ENCODE results near the gene MRPL40. TPM values are rescaled to one million over a fixed set of nuclear protein-coding genes. Genes with fewer than 3 reads are reported as not detected.

MRPL40 gene
- 41.5 to 55.9 TPM (median 46.7 TPM) in 5 replicates for total RNA-seq (2022; extraction: Qiagen RNA extraction; ENCODE audit: low read depth)

GRCh38 chr22:19432133-19432851, at the start of gene MRPL40:
MRPL40 (plus strand) TSS chr22:19432545; CDS start chr22:19432555, 10 bp downstream.

DNA sequence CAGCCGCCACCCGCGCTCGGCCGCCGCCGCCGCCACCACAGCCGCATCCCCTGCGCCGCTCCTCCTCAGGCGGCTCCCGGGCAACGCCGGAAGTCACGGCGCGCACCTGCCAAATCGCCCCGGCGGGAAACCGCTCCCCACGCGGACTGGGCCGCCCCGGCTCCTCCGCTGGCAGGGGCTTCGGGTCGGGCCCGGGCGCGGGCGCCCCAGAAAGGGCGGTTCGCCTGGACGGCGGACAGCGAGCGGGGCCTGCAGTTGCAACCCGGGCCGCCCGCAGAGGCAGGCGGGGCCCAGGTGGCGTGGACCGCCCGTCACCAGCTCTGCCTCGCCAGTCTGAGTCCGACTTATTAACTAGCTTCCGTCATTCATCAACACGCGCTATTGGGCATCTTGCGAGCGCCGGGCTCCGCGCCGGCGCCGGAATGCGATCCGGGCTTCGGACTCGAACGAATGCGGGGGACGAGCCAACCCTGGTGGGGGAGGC, 654 bp upstream of the MRPL40 start, which contains the start of gene HIRA:
TSS of gene HIRA (minus strand) at position 85 of the 484 bp plus-strand sequence. CDS start 257 bp downstream, outside the sequence.

DNA sequence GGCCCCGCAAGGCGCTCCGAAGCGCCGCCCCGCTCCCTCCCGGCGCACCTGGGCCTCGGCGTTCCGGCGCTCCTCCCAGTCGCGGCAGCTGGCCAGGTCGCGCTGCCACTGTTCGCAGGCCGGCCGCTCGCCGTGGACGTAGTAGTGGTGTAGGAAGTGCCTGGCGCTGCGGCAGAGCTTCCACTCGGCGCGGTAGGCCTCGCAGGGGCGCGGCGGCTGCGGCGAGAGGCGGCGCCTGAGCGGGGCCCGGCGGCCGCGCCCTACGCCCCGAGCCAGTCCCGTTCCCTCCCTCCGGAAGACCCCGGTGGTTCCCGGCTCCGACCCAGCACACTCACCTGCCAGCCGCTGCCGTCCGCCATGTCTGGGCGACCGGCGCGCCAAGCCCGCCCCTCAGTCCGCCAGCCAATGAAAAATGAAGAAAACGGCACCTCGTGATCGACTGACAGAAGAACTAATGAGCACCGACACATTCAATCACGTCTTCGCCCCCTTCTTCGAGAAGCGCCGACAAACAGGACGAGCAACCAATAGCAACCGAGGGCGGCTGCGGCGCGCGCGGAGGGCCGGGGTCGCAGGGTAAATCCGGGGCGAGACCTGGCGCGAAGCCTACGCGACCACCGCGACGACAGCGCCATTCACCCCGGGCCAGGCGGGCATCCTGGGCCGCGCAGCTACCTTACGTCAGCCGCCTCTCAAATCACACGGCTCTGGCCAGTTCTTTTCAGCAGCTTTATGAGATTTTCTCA, 15.2 kb downstream of the MRPL40 start, which contains the start of gene C22orf39:
TSS of gene C22orf39 (minus strand) at position 382 of the 746 bp plus-strand sequence. CDS start at position 359, 23 bp downstream.

GRCh38 chr22:19478901-19479354, 46.6 kb downstream of the MRPL40 start, which contains the start of gene UFD1:
UFD1 (minus strand) TSS chr22:19479193; CDS start chr22:19479085, 108 bp downstream.

GRCh38 chr22:19479355-19480172, 47.2 kb downstream of the MRPL40 start, which contains the start of gene CDC45:
CDC45 (plus strand) TSS chr22:19479920; CDS start chr22:19479969, 49 bp downstream.

Other genes starting within 250 kb of the MRPL40 start
- gene CLTCL1, start 140.8 kb upstream of the MRPL40 start, total RNA-seq (2022; extraction: Qiagen RNA extraction; ENCODE audit: low read depth), result 3.6 to 5.4 TPM (median 4.8 TPM) in 5 replicates
- gene HIRA, start 812 bp upstream of the MRPL40 start, total RNA-seq (2022; extraction: Qiagen RNA extraction; ENCODE audit: low read depth), result 19.2 to 24.4 TPM (median 23.0 TPM) in 5 replicates
- gene C22orf39, start 15.2 kb downstream of the MRPL40 start, total RNA-seq (2022; extraction: Qiagen RNA extraction; ENCODE audit: low read depth), result 12.0 to 16.0 TPM (median 14.3 TPM) in 5 replicates
- 88.1 to 103 TPM (median 98.9 TPM) in 5 replicates for gene UFD1, start 46.6 kb downstream of the MRPL40 start, total RNA-seq (2022; extraction: Qiagen RNA extraction; ENCODE audit: low read depth)
- 24.0 to 27.8 TPM (median 26.5 TPM) in 5 replicates for gene CDC45, start 47.4 kb downstream of the MRPL40 start, total RNA-seq (2022; extraction: Qiagen RNA extraction; ENCODE audit: low read depth)
- gene CLDN5, start 91.9 kb downstream of the MRPL40 start, total RNA-seq (2022; extraction: Qiagen RNA extraction; ENCODE audit: low read depth), result not detected in 5 replicates